ENCODE measurements around the gene GDF3. TPM values are rescaled to one million over a fixed set of nuclear protein-coding genes. Genes with fewer than 3 reads are reported as not detected.

The GDF3 gene
- total RNA-seq, 1 experiment from 2014 or later = not detected

GRCh38 chr12:7666595-7666994 lies 29.0 kb downstream of the GDF3 start:
- Mint-ChIP-seq H3K27ac (ENCODE audit: unreplicated experiment) (no peak overlapping the region), H3K9me3 (ENCODE audit: low read depth, unreplicated experiment) (no peaks in the 10 kb centered on the region), H3K4me1 (ENCODE audit: low read depth, unreplicated experiment) (peaks cover 17% of the 10 kb centered on the region), H3K36me3 (ENCODE audit: insufficient read depth, unreplicated experiment) (no peaks in the 10 kb centered on the region), H3K27me3 (ENCODE audit: unreplicated experiment) (no peaks in the 10 kb centered on the region), H3K4me3 (ENCODE audit: low read depth, unreplicated experiment) (no peak overlapping the region)
- intact Hi-C loops (cut with micrococcal nuclease; ENCODE audit: unreplicated experiment) = no loop called here
- no peak for TF ChIP-seq CTCF (IDR thresholded peaks at IDR 0.05; ENCODE audit: unreplicated experiment)
- no TSS peak for BruUV-seq (replicated peaks)
- CTCF ChIA-PET = interaction anchor here (0.9 to 1.3 kb wide), 3 partner anchors 24 to 132 kb away, joined by 3 read pairs; no protein-coding TSS in a partner anchor
- no peak for DNase-seq

- no peak for DNase-seq
- TF ChIP-seq CTCF (IDR thresholded peaks at IDR 0.05; ENCODE audit: unreplicated experiment) = no peak
- no peaks in the 10 kb centered on the region for H3K27me3 Mint-ChIP-seq (ENCODE audit: unreplicated experiment)
- no peaks in the 10 kb centered on the region for H3K9me3 Mint-ChIP-seq (ENCODE audit: low read depth, unreplicated experiment)
- BruUV-seq (replicated peaks) = no TSS peak
- intact Hi-C loops (cut with micrococcal nuclease; ENCODE audit: unreplicated experiment) = no loop called here
- H3K27ac Mint-ChIP-seq (ENCODE audit: unreplicated experiment) = no peak overlapping the region
- no peaks in the 10 kb centered on the region for H3K36me3 Mint-ChIP-seq (ENCODE audit: insufficient read depth, unreplicated experiment)
- peaks cover 9% of the 10 kb centered on the region for H3K4me1 Mint-ChIP-seq (ENCODE audit: low read depth, unreplicated experiment)
- no peak overlapping the region for H3K4me3 Mint-ChIP-seq (ENCODE audit: low read depth, unreplicated experiment)
- CTCF ChIA-PET = interaction anchor here (0.7 kb wide), 1 partner anchor 347 kb away, joined by 5 read pairs; no protein-coding TSS in a partner anchor
These were observed 33.8 kb downstream of the GDF3 start for GRCh38 chr12:7661741-7662140.

- BruUV-seq (replicated peaks) = no TSS peak
- no peak for DNase-seq
- Mint-ChIP-seq H3K4me3 (ENCODE audit: low read depth, unreplicated experiment) (no peak overlapping the region), H3K27me3 (ENCODE audit: unreplicated experiment) (no peaks in the 10 kb centered on the region), H3K9me3 (ENCODE audit: low read depth, unreplicated experiment) (no peaks in the 10 kb centered on the region), H3K36me3 (ENCODE audit: insufficient read depth, unreplicated experiment) (no peaks in the 10 kb centered on the region), H3K27ac (ENCODE audit: unreplicated experiment) (no peak overlapping the region), H3K4me1 (ENCODE audit: low read depth, unreplicated experiment) (no peaks in the 10 kb centered on the region)
- CTCF ChIA-PET = interaction anchor here (0.7 kb wide), 1 partner anchor 192 kb away, joined by 4 read pairs; no protein-coding TSS in a partner anchor
- TF ChIP-seq CTCF (IDR thresholded peaks at IDR 0.05; ENCODE audit: unreplicated experiment) = no peak
- intact Hi-C loops (cut with micrococcal nuclease; ENCODE audit: unreplicated experiment) = no loop called here
These were observed 39.5 kb downstream of the GDF3 start for GRCh38 chr12:7656121-7656520.

GRCh38 chr12:7650091-7650490 lies 45.5 kb downstream of the GDF3 start:
- no TSS peak for BruUV-seq (replicated peaks)
- no peak for TF ChIP-seq CTCF (IDR thresholded peaks at IDR 0.05; ENCODE audit: unreplicated experiment)
- no peaks in the 10 kb centered on the region for H3K9me3 Mint-ChIP-seq (ENCODE audit: low read depth, unreplicated experiment)
- no peak overlapping the region for H3K4me3 Mint-ChIP-seq (ENCODE audit: low read depth, unreplicated experiment)
- CTCF ChIA-PET = no interaction called here
- intact Hi-C loops (cut with micrococcal nuclease; ENCODE audit: unreplicated experiment) = no loop called here
- no peaks in the 10 kb centered on the region for H3K36me3 Mint-ChIP-seq (ENCODE audit: insufficient read depth, unreplicated experiment)
- peaks cover 8% of the 10 kb centered on the region for H3K27me3 Mint-ChIP-seq (ENCODE audit: unreplicated experiment)
- peaks cover 9% of the 10 kb centered on the region for H3K4me1 Mint-ChIP-seq (ENCODE audit: low read depth, unreplicated experiment)
- no peak overlapping the region for H3K27ac Mint-ChIP-seq (ENCODE audit: unreplicated experiment)
- DNase-seq = no peak

All from Calu3 (cell line).